Measurements from ENCODE around the gene CMTM6.

DNA sequence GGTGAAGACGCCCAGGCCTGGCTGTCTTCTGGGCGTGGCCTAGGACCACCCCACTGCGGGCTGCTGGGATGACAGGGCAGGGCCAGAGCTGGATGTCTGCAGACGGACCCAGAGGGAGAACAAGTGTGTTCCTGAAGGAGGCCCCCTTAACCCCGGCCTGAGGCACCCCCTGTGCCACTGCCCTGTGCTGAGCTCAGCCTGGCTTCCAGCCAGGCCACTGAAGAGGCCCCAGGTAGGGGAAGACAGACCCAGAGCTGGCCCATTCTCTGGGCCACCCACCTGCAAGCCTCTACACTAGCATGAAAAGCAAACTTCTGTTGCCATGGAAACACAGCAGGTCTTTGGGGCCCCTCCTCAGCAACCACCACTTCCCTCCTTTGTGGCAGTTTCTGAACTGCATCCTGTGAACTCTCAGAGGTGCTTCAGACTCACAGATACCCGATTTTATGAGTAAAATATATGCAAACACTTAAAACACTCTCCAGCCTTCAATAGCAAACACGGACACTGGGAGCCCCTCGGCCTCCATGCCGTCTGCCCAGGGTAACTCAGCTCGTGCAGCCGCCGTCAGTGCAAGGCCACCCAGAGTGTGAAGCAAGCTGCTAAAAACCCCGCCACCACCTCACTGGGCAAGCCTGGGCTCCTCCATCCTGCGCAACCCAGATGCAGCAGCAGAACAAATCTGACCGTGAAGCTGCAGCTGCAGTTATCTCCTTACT, 42.5 kb downstream of the CMTM6 start:
- TF ChIP-seq CTCF (IDR thresholded peaks at IDR 0.05) (no peak), POLR2A (IDR thresholded peaks at IDR 0.05) (no peak)

Measured in heart left ventricle (tissue), 13 donors.